HepG2 (cell line): ENCODE data around the gene PRKCE. TPM values are rescaled to one million over a fixed set of nuclear protein-coding genes. Genes with fewer than 3 reads are reported as not detected.

Experiments
- ATAC-seq: fragments of 200-7000 bp; cut with Tn5 transposase; 3 replicates; pipeline ENCODE4 v1.9.1; 2020; ENCODE audit warnings: mild to moderate bottlenecking, moderate library complexity
- BruUV-seq: library from RNA; stranded (reverse); fragments of 400-500 nt; replicated peaks from 2 replicates; lab custom pipeline; 2021; lab: Mats Ljungman, UMichigan
- CTCF ChIA-PET: fragments of 300-600 bp; formaldehyde crosslinking; extraction: SDS; loops from one replicate; lab custom pipeline; 2021; ENCODE audit warnings: low total read pairs, inconsistent platforms, low intra/inter-chr PET ratio; lab: Yijun Ruan, JAX
- POLR2A ChIA-PET: fragments of 350-600 bp; sonication (Branson Sonifier 250); formaldehyde crosslinking; loops from one replicate; lab custom pipeline; 2020; ENCODE audit warnings: antibody characterized with exemption, inconsistent platforms; lab: Yijun Ruan, JAX
- DNase-seq: peaks from one replicate; pipeline ENCODE4 v3.0.0-alpha.2; 2015; ENCODE audit warnings: low spot score
- FAIRE-seq: peaks from 3 replicates; lab custom pipeline; 2011; peaks lifted over from hg19 to GRCh38; lab: Jason Lieb, UNC
- H2AFZ ChIP-seq: one replicate; pipeline ENCODE4 v1.6.1; 2011; ENCODE audit warnings: low read length, inconsistent platforms
- H3K27ac ChIP-seq: fragments of 300-600 bp; 3 replicates; pipeline ENCODE4 v1.8.0; 2011; ENCODE audit warnings: mixed run types, mild to moderate bottlenecking, mixed read lengths, low read length, inconsistent platforms; ENCODE audit not compliant: insufficient read depth; ENCODE audit errors: extremely low read length
- H3K27me3 ChIP-seq, 2 experiments: fragments of 200-600 bp in 1 of 2; 2 replicates in 1 of 2; 3 replicates in 1 of 2; pipeline versions ENCODE4 v1.6.0 to v1.8.0; 2011; ENCODE audit warnings: low read length in 2 of 2, mild to moderate bottlenecking in 2 of 2, moderate library complexity in 2 of 2, inconsistent platforms in 1 of 2; ENCODE audit not compliant: insufficient read depth in 2 of 2, control insufficient read depth in 1 of 2
- H3K36me3 ChIP-seq, 2 experiments: fragments of 200-600 bp in 1 of 2; replicated peaks in 1 of 2; 2 replicates in 1 of 2; 3 replicates in 1 of 2; pipeline versions ENCODE4 v1.5.1 to v1.8.0; 2011; ENCODE audit warnings: low read length in 2 of 2, inconsistent platforms in 1 of 2; ENCODE audit not compliant: insufficient read depth in 2 of 2, control insufficient read depth in 1 of 2
- H3K4me1 ChIP-seq: 2 replicates; pipeline ENCODE4 v1.5.1; 2012; ENCODE audit warnings: low read length, inconsistent platforms; ENCODE audit not compliant: insufficient read depth
- H3K4me2 ChIP-seq: 2 replicates; pipeline ENCODE4 v1.6.0; 2011; ENCODE audit warnings: low read depth, low read length, inconsistent platforms
- H3K4me3 ChIP-seq, 3 experiments: fragments of 200-600 bp in 1 of 3; sonication (generic), shearing (Covaris generic) in 1 of 3; replicated peaks in 1 of 3; 2 replicates each; pipeline ENCODE4 v1.5.1; 2011 to 2016; ENCODE audit warnings: low read length in 3 of 3, inconsistent platforms in 2 of 3, low read depth in 2 of 3, mild to moderate bottlenecking in 2 of 3, control low read depth in 1 of 3, mixed read lengths in 1 of 3; ENCODE audit not compliant: insufficient read depth in 1 of 3
- H3K79me2 ChIP-seq: one replicate; pipeline ENCODE4 v1.6.1; 2011; ENCODE audit warnings: low read length, inconsistent platforms; ENCODE audit not compliant: insufficient read depth
- H3K9ac ChIP-seq: 2 replicates; pipeline ENCODE4 v1.6.0; 2011; ENCODE audit warnings: mild to moderate bottlenecking, low read depth, low read length, inconsistent platforms; ENCODE audit not compliant: insufficient read depth
- H3K9me3 ChIP-seq: 2 replicates; pipeline ENCODE4 v1.5.1; 2012; ENCODE audit warnings: mild to moderate bottlenecking, low read length
- H4K20me1 ChIP-seq: 2 replicates; pipeline ENCODE4 v1.6.0; 2011; ENCODE audit warnings: inconsistent platforms, mild to moderate bottlenecking, low read length, moderate library complexity; ENCODE audit not compliant: insufficient read depth
- EED ChIP-seq: sonication (generic); formaldehyde crosslinking; IDR thresholded peaks from 2 replicates; pipeline ENCODE4 v1.5.0; 2020; ENCODE audit warnings: mild to moderate bottlenecking, missing genetic modification reagents
- KLF6 ChIP-seq: IDR thresholded peaks from 2 replicates; pipeline ENCODE4 v1.8.0; 2016; ENCODE audit warnings: missing biosample characterization, missing genetic modification reagents
- MAZ ChIP-seq, 2 experiments: sonication (generic) in 1 of 2; formaldehyde crosslinking in 1 of 2; IDR thresholded peaks; 2 replicates each; pipeline versions ENCODE4 v1.5.0 to v1.6.1; 2012 to 2020; ENCODE audit warnings: low read depth in 2 of 2, mild to moderate bottlenecking in 2 of 2, borderline replicate concordance in 1 of 2, improper control_type of control experiment in 1 of 2, low read length in 1 of 2, missing genetic modification reagents in 1 of 2, moderate library complexity in 1 of 2
- MLLT10 ChIP-seq: sonication (generic); formaldehyde crosslinking; IDR thresholded peaks from 2 replicates; pipeline ENCODE4 v1.4.0; 2020; ENCODE audit warnings: missing genetic modification reagents
- NFKB2 ChIP-seq: sonication (generic); formaldehyde crosslinking; IDR thresholded peaks from 2 replicates; pipeline ENCODE4 v1.4.0; 2020; ENCODE audit warnings: missing genetic modification reagents, borderline replicate concordance
- ZFAT ChIP-seq: sonication (generic); formaldehyde crosslinking; conservative IDR thresholded peaks from 2 replicates; pipeline ENCODE4 v1.8.1; 2023; ENCODE audit warnings: missing genetic modification reagents, inconsistent platforms
- ZHX2 ChIP-seq, 2 experiments: sonication (generic) in 1 of 2; formaldehyde crosslinking in 1 of 2; IDR thresholded peaks; 2 replicates each; pipeline versions ENCODE4 v1.6.1 to v1.9.0; 2014 to 2022; ENCODE audit warnings: antibody characterized with exemption in 1 of 2, borderline replicate concordance in 1 of 2, inconsistent platforms in 1 of 2, low read depth in 1 of 2, missing genetic modification reagents in 1 of 2
- ZKSCAN5 ChIP-seq: sonication (generic); formaldehyde crosslinking; IDR thresholded peaks from 2 replicates; pipeline ENCODE4 v1.5.1; 2020; ENCODE audit warnings: mild to moderate bottlenecking, missing genetic modification reagents
- ZNF10 ChIP-seq: sonication (generic); formaldehyde crosslinking; IDR thresholded peaks from 2 replicates; pipeline ENCODE4 v1.4.0; 2020; ENCODE audit warnings: mild to moderate bottlenecking, low read depth, missing genetic modification reagents, borderline replicate concordance
- ZNF124 ChIP-seq: sonication (generic); formaldehyde crosslinking; IDR thresholded peaks from 2 replicates; pipeline ENCODE4 v1.4.0; 2020; ENCODE audit warnings: missing genetic modification reagents
- ZNF557 ChIP-seq: sonication (generic); formaldehyde crosslinking; IDR thresholded peaks from 2 replicates; pipeline ENCODE4 v1.4.0; 2020; ENCODE audit warnings: missing genetic modification reagents
- ZNF569 ChIP-seq: sonication (generic); formaldehyde crosslinking; IDR thresholded peaks from 2 replicates; pipeline ENCODE4 v1.5.0; 2020; ENCODE audit warnings: mild to moderate bottlenecking, missing genetic modification reagents, moderate library complexity, borderline replicate concordance
- ZNF782 ChIP-seq: sonication (generic); formaldehyde crosslinking; IDR thresholded peaks from 2 replicates; pipeline ENCODE4 v1.4.0; 2020; ENCODE audit warnings: missing genetic modification reagents, mild to moderate bottlenecking, borderline replicate concordance
- WGBS: methylation state at CpG from one replicate; pipeline ENCODE4 v1.1.6; 2017; ENCODE audit warnings: low lambda C conversion rate; 5-methylcytosine and 5-hydroxymethylcytosine counted together
- in situ Hi-C: cut with HindIII; loops from 2 replicates; pipeline ENCODE4 v1.10.0; 2017; ENCODE audit warnings: low pct_unique_long_range_greater_than_20kb; ENCODE audit not compliant: extremely low pct_ligation_motif_present
- intact Hi-C: fragments of 100-400 bp; cut with micrococcal nuclease; formaldehyde crosslinking; loops from one replicate; pipeline ENCODE4 v1.10.0; 2022; ENCODE audit not compliant: unreplicated experiment
- polyA plus RNA-seq, 8 experiments: library from polyadenylated mRNA; depleted of rRNA in 3 of 8; stranded (reverse) in 7 of 8; unstranded in 1 of 8; fragments of >200 nt; fragmentation: Illumina TruSeq in 4 of 8; extraction: Trizol in 4 of 8; gene quantifications; 2 replicates each; pipeline versions ENCODE4 v1.2.1 to v1.2.3, GENCODE V29; 2011 to 2016; ENCODE audit warnings: low read depth in 4 of 8, missing spikeins in 1 of 8, mixed read lengths in 1 of 8; ENCODE audit not compliant: insufficient read depth in 1 of 8
- total RNA-seq, 5 experiments: library from RNA; depleted of rRNA; stranded (reverse); fragments of >200 nt; fragmentation: Illumina TruSeq; extraction: Trizol; gene quantifications; 2 replicates each; pipeline ENCODE4 v1.2.3, GENCODE V29; 2016; ENCODE audit warnings: low read depth in 1 of 5
- TF ChIP-seq, protein P1 (sequence below): sonication (generic); formaldehyde crosslinking; IDR thresholded peaks from 2 replicates; pipeline ENCODE4 v1.4.0; 2020; ENCODE audit warnings: missing genetic modification reagents, borderline replicate concordance

PRKCE gene
- total and polyA plus RNA-seq, 2 of the 13 experiments (the other 11 are each of a cell fraction or from before 2014, with no cell fraction given): 1.0 to 3.9 TPM

DNA sequence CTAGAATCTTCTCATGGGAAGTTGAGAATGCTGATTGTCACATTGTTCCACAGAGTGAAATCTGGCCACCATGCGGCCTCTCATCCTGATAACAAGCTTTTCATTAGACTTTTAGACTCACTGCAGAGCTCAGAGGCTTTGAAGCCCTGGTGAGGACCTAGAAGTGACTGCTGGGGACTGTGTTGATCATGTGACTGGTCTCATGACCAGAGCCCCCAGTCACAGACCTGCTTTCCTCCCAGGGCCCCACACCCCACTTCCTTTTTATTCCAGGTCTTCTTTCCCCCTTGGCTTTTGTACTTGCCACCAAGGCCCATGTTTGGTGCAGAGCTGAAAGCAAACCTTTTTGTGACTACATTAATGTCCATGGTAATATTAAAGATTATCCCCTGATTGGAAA, 45.2 kb downstream of the PRKCE start:
- Histone ChIP-seq H3K27me3 (0 out of 5 replicates have a peak, but pooled peaks cover 0 to 5% of the 10 kb centered on the region in 2 experiments), H3K36me3 (no peaks in the 10 kb centered on the region), H2AFZ (no peak overlapping the region), H3K27ac (no peak overlapping the region), H3K9ac (no peak overlapping the region), H3K9me3 (no peaks in the 10 kb centered on the region), H3K79me2 (no peaks in the 10 kb centered on the region), H3K4me2 (no peak overlapping the region), H3K4me3 (no peak overlapping the region), H3K4me1 (no peaks in the 10 kb centered on the region), H4K20me1 (no peaks in the 10 kb centered on the region)
- intact Hi-C loops (no loop called here), in situ Hi-C loops (no loop called here)
- ChIA-PET POLR2A (no interaction called here), CTCF (no interaction called here)
- no TSS peak for BruUV-seq
- 67% methylated on average over 1 of the region's 1 CpG for WGBS
- DNase-seq: no peak
- ATAC-seq: no peak
- no peak for FAIRE-seq
- TF ChIP-seq ZKSCAN5 (CRISPR knock-in tag) (no peak), ZFAT (CRISPR knock-in tag) (no peak), MAZ (IDR thresholded peaks at IDR 0.05; ENCODE audit: borderline replicate concordance, low read depth, low read length) (no peak), MAZ (CRISPR knock-in tag; IDR thresholded peaks at IDR 0.05; ENCODE audit: low read depth) (no peak), ZHX2 (IDR thresholded peaks at IDR 0.05; ENCODE audit: low read depth) (no peak), ZHX2 (CRISPR knock-in tag; IDR thresholded peaks at IDR 0.05; ENCODE audit: borderline replicate concordance) (no peak), ZNF569 (CRISPR knock-in tag) (no peak), KLF6 (no peak), ZNF10 (CRISPR knock-in tag) (no peak), ZNF124 (CRISPR knock-in tag) (no peak), EED (CRISPR knock-in tag) (no peak), MLLT10 (CRISPR knock-in tag) (no peak), NFKB2 (CRISPR knock-in tag) (no peak), ZNF782 (CRISPR knock-in tag) (no peak), ZNF557 (CRISPR knock-in tag) (no peak)
- TF ChIP-seq, protein P1, sequence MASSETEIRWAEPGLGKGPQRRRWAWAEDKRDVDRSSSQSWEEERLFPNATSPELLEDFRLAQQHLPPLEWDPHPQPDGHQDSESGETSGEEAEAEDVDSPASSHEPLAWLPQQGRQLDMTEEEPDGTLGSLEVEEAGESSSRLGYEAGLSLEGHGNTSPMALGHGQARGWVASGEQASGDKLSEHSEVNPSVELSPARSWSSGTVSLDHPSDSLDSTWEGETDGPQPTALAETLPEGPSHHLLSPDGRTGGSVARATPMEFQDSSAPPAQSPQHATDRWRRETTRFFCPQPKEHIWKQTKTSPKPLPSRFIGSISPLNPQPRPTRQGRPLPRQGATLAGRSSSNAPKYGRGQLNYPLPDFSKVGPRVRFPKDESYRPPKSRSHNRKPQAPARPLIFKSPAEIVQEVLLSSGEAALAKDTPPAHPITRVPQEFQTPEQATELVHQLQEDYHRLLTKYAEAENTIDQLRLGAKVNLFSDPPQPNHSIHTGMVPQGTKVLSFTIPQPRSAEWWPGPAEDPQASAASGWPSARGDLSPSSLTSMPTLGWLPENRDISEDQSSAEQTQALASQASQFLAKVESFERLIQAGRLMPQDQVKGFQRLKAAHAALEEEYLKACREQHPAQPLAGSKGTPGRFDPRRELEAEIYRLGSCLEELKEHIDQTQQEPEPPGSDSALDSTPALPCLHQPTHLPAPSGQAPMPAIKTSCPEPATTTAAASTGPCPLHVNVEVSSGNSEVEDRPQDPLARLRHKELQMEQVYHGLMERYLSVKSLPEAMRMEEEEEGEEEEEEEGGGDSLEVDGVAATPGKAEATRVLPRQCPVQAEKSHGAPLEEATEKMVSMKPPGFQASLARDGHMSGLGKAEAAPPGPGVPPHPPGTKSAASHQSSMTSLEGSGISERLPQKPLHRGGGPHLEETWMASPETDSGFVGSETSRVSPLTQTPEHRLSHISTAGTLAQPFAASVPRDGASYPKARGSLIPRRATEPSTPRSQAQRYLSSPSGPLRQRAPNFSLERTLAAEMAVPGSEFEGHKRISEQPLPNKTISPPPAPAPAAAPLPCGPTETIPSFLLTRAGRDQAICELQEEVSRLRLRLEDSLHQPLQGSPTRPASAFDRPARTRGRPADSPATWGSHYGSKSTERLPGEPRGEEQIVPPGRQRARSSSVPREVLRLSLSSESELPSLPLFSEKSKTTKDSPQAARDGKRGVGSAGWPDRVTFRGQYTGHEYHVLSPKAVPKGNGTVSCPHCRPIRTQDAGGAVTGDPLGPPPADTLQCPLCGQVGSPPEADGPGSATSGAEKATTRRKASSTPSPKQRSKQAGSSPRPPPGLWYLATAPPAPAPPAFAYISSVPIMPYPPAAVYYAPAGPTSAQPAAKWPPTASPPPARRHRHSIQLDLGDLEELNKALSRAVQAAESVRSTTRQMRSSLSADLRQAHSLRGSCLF (CRISPR knock-in tag): no peak
